Activated T-cell treated with anti-CD3 and anti-CD28 coated beads for 4 hours (primary cell): ENCODE measurements around the gene PDZRN3.
"Not testable (repeated sequence)": the region's sequence is repeated elsewhere in the genome, so short reads cannot be mapped to it uniquely, and the experiment has no call there.

Experiments used
- DNase-seq: peaks from one replicate; pipeline ENCODE4 v3.0.0-alpha.2; 2020

PDZRN3 gene

DNA sequence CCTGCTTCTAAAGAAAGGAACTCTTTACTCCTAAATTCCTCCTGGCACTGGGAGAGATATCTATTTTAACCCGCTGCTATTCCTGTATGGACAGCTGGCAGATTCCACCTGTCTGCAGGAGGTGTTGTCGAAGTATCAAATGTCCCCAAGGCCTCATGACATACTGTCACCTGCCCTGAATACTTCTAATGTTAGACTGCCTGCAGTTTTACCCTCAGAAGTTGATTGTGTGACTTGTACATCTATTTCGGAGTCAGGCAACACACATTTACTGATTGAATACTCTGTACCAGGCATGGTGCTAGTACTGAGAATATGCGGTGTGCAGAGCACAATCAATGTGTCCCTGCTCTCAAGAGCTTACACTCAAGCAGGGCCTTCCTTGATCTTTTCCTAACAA, 38.6 kb downstream of the PDZRN3 start:
- no peak for DNase-seq

GRCh38 chr3:73584873-73585272, 39.9 kb downstream of the PDZRN3 start:
- no peak for DNase-seq

DNA sequence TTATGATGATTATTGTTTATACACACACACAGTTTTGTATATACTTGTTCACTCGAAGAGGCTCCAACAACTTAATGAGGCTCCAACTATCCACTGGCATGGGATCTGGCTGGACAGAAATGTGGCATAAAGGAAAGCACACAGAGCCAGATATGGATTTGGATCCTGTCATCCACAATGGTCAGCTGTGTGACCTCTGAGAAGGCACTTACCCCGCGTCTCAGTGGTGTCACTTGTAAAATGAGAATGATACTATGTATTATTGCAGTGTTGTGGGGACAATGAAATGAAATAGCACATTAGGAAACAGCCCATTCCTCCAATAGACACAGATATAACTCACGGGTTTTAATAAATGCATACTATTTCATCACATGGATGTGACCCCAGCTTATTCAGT, 42.2 kb downstream of the PDZRN3 start:
- DNase-seq, result no peak

GRCh38 chr3:73581134-73581846, 43.5 kb downstream of the PDZRN3 start:
- no peak for DNase-seq

DNA sequence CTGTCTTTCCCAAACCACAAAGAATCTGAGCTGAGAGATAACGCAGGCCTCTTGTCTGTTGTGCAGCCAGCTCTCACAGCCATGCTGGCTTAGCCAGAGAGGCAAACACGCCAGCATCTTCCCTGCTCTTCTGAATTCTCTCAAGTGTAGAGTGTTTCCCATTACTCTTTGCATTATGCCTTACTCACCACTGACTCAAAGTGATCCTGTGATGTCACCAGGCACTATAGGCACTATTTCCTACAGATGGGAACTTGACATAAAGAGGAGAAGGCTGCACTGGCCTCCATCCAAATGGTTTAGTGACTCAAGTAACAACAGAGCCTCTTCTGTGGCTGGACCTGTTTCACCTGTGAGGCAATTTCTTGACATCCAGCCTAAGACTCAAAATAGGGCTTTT, 44.4 kb downstream of the PDZRN3 start:
- DNase-seq, result no peak

DNA sequence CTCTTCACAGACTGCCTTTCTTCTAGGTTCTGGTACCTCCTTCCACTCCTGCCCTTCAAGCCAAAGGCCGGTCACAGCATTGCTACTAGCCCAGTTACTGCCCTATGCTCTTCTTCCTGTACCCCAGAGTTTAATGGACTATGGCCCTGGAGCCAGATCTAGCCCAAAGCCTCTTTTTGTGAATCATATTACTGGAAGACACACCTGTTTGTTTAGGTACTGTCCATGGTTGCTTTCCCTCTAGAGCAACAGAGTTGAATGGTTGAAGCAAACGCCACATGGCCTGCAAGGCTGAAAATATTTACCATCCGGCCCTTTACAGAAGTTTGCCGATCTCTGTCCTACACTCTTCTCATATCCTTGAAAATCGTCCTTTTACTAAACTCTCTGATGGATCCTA, 47.0 kb downstream of the PDZRN3 start:
- no peak for DNase-seq

DNA sequence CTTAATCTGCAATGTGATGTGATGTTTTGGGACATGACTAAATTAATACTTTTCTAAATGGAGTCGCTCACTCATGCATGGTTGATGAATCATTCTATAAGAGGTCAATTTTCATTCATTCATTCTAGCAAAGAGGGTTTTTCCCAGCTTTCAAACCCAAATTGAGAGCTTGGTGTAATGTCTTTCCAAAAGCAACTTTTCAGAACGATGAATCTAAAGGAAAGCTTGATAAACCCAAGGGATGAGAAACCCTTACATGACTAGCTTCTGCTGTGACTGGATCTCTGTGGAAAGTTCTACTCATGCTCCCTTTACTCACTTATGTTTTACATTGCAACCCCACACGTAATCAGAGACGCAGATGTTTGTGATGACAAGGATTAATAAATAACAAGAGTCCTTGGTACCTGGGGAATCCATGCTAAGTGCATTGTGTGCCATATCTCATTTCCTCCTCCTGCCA, 47.7 kb downstream of the PDZRN3 start:
- DNase-seq, result no peak

DNA sequence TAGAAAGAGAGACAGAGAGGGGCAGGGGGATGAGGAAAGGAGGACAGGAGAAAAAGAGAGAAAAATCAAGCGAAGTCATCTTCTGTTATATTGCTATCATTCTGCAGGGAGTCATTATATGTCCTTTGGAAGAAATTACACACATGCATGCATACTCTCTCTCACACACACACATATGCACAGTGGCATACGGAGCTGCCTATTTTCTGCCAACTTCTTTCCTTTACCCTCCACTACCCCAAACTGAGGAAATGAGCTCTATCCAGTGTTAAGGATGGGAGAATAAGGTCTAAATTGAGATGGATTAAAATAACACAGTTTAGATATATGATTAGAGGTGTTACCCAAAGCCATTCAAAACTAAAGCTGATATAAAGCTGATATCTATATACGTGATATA, 48.8 kb downstream of the PDZRN3 start:
- DNase-seq, result no peak

GRCh38 chr3:73575519-73575918, 49.2 kb downstream of the PDZRN3 start:
- DNase-seq, result no peak

DNA sequence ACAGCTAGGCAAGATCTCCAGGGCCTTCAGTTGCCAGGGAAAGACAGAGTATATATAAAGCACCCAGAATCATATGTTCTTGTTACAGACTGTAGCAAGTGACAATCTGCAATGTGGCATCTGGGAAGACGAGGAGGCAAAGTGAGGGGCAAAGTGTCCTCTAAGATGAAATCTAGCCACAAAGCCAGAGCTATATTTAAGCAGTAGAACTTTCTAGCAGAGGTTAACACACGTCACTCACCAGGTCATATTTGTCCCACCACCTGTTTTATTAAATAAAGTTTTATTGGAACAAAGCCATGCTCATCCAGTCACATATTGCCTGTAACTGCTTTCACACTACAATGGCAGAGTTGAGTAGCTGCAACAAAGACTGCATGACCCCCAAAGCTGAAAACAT, 51.5 kb downstream of the PDZRN3 start:
- DNase-seq, result no peak

DNA sequence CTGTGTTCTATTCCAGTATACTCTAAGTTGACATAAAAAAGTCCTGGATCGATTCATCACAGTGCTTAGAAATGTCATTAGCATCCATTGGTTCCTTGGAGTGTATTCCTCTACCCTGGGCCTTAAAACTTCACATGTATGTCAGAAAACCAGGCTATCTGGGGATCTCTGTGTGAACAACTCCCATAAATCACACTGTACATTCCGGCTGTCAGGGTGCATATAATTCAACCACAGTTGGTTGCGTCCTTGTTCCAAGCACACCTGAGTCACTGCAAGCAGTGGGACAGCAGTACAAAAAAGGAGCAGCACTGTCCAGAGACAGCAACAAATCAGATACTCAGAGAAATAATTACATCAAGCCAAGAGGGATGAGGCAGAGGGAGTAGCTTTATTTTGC, 52.4 kb downstream of the PDZRN3 start:
- DNase-seq, result no peak

DNA sequence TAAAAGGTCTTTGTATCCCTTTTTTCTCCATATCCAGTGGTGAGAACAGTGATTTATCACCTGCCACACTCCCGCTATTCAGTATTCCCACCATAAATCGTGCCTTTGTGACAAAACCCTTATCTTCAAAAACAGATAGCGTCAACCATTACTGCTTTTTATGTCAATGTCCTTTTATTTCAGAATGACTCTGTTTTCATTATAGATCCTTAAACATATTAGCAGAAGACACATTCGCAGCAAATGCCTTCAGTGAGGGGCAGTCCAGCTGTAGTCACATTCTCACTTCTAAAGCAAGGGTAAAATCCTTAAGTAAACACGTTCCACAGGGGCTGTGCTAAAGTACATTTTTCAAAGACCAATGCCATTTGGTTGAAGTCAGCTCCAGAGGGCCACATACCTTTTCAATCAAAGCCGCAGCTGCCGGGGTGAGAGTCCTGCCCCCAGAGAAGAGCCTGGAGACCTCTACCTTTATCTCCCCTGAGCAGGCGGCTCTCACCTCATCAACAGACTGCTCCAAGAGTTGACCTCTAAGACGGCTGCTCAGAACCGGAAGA, 53.4 kb downstream of the PDZRN3 start:
- no peak for DNase-seq

- no peak for DNase-seq
These were observed 55.4 kb downstream of the PDZRN3 start for GRCh38 chr3:73569246-73569760.

- DNase-seq, result no peak
These were observed 56.3 kb downstream of the PDZRN3 start for GRCh38 chr3:73568371-73568862.

- not testable (repeated sequence) for DNase-seq
These were observed 59.4 kb downstream of the PDZRN3 start for GRCh38 chr3:73565374-73565773.

DNA sequence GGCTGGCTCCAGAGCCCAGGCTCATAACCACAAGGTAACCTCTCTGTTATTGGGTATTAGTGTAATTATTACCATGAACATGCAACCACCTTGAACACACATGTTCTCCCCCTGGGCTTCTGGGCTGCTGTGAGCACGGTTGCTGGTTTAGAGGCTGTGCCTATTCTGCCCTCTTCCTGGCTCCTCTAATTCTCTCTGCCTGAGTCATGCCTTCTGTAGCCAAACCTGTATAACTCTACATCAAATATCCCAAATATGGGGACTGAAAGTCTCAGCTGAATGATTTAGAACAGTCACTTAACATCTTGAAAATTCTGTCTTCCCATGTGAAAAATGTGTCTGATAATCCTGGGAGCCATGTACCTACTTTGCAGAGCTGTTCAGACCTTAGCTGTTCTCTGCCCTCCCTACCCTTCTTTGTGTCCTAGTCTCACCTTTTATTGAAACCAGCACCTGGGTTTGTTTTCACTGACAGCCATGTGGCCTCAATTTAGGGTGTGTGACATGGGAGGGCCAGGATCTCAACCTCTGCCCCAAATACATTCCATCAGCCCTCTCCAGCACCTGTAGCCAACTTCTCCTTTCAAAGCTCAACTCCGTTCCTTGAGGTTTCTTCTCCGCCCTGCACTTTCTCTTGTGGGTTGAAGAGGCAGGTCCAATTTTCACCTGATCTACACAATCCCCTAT, 60.7 kb downstream of the PDZRN3 start:
- no peak for DNase-seq

DNA sequence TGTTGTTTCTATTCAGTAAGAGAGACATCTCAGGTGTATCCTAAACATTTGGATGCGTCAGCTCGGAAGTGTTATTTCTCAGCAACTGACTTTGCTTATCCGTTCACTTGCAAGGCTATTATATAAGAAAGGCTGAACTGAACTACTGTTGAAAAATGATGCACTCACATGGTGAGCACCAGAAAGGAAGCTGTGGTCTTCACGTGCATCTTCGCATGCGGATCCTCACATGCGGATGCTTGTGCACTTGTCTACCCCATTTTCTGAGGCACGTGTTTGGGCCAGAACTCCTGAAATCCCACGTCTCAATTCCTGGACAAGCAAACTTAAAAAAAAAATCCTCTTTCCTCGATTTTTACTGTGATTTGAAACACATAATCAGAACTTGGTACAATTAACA, 63.2 kb downstream of the PDZRN3 start:
- DNase-seq, result no peak

DNA sequence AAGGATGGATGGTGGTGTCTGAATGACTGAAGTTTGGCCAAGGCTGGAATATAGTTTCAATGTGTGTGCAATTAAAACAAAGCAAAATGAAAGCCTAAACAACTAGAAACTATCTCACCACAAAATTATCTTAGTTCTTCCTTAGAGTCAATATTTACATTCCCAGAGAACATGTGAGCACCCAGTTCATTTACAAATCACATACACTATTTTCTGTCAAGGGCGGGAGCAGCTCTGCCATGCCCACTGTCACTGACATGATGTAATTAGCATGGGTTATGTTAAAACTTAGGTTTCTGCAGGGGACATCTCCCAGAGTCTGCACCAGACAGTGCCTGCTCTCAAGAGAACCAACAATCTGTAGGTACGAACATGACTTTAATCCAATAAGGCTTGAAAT, 65.0 kb downstream of the PDZRN3 start:
- no peak for DNase-seq

- no peak for DNase-seq
These were observed 66.0 kb downstream of the PDZRN3 start for GRCh38 chr3:73558727-73559075.

DNA sequence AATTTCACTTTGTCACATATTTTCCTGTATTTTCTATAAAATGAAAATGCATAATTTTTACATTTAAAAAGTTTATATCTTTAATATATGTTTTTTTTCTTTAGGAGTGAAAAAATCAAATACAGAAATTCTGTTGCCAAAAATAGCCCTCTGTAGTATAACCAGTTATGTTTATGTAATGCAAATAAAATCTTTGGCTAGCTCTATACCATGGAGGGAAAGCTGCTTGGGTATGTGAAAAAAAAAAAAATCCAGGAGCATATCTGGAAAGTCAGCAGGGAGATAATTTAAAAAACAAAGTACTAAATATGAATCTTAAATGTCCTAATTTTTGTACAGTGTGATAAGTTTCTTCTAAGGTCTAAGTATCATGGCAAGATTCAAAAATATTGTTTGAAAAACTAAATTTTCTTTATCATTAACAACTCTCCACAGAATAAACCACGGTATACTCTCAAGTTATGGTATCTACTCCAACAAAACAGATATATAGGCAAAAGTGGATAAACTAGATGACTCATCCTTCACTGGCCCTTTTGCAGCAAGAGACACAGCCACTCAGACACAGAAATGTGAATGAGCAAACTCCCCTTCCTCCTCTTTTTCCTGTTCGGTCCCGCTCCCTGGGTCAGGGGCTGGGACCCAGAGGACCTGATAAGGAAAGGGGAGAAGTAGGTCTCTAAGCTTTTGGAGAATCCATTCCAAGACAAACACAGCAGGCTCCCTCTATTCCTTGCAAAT, 66.6 kb downstream of the PDZRN3 start:
- no peak for DNase-seq

- DNase-seq, result no peak
These were observed 68.0 kb downstream of the PDZRN3 start for GRCh38 chr3:73556520-73557372.

- no peak for DNase-seq
These were observed 69.7 kb downstream of the PDZRN3 start for GRCh38 chr3:73555076-73555475.
